Activated CD8-positive, alpha-beta memory T cell treated with anti-CD3 and anti-CD28 coated beads, Interleukin-2, amount 10 ng/mL, durations not matched to agents 7 days and 5 days (primary cell): ENCODE data around the gene DNAJC22. TPM values are rescaled to one million over a fixed set of nuclear protein-coding genes. Genes with fewer than 3 reads are reported as not detected.
"Not testable (repeated sequence)": the region's sequence is repeated elsewhere in the genome, so short reads cannot be mapped to it uniquely, and the experiment has no call there.

Source experiments
- ATAC-seq: fragments of 150-1000 bp; cut with Tn5 transposase; one replicate; pipeline ENCODE4 v1.10.0; 2021; ENCODE audit warnings: moderate library complexity
- CTCF ChIA-PET: fragments of 350-600 bp; sonication (Branson Sonifier 250); formaldehyde crosslinking; loops from one replicate; lab custom pipeline; 2021; ENCODE audit warnings: antibody characterized with exemption; lab: Charles Lee
- DNase-seq: peaks from one replicate; pipeline ENCODE4 v3.0.0-alpha.2; 2020
- H3K27ac Mint-ChIP-seq: one replicate; pipeline ENCODE4 v1.8.0; 2021; ENCODE audit warnings: mild to moderate bottlenecking, mixed read lengths
- H3K27me3 Mint-ChIP-seq: one replicate; pipeline ENCODE4 v1.8.0; 2021; ENCODE audit warnings: mixed read lengths
- H3K36me3 Mint-ChIP-seq: one replicate; pipeline ENCODE4 v1.8.0; 2021; ENCODE audit warnings: mild to moderate bottlenecking, mixed read lengths
- H3K4me1 Mint-ChIP-seq: one replicate; pipeline ENCODE4 v1.8.0; 2021; ENCODE audit warnings: mixed read lengths
- H3K4me3 Mint-ChIP-seq: one replicate; pipeline ENCODE4 v1.8.0; 2021; ENCODE audit warnings: mild to moderate bottlenecking, moderate library complexity, mixed read lengths
- H3K9me3 Mint-ChIP-seq: one replicate; pipeline ENCODE4 v1.8.0; 2022; ENCODE audit warnings: low read depth, mixed read lengths
- total RNA-seq, 2 experiments: library from RNA; stranded (reverse); gene quantifications; one replicate each; pipeline ENCODE4 v1.2.3, GENCODE V29; 2021

Gene DNAJC22
- total RNA-seq, 2 experiments from 2014 or later: 0.05 TPM; not detected in 1

DNA sequence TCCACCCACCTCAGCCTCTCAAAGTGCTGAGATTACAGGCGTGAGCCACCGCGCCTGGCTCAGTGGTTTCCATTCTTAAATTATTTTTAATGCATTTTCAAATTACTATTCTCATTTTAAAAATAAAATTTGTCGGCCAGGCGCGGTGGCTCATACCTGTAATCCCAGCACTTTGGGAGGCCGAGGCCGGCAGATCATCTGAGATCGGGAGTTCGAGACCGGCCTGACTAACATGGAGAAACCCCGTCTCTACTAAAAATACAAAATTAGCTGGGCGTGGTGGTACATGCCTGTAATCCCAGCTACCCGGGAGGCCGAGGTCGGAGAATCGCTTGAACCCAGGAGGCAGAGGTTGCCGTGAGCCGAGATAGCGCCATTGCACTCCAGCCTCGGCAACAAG, 12.9 kb upstream of the DNAJC22 start:
- DNase-seq, H3K27ac Mint-ChIP-seq, H3K4me3 Mint-ChIP-seq, ATAC-seq, H3K9me3 Mint-ChIP-seq: not testable (repeated sequence)
- Mint-ChIP-seq H3K27me3 (peaks cover 53% of the 10 kb centered on the region), H3K36me3 (peaks cover 15% of the 10 kb centered on the region), H3K4me1 (peaks cover 17% of the 10 kb centered on the region)
- CTCF ChIA-PET: interaction anchor here (0.7 to 11.8 kb wide), 4 partner anchors 9 to 211 kb away, joined by 3 to 202 read pairs (median 62); partner anchors contain the start of genes DNAJC22 and PRPH

- DNase-seq (no peak), ATAC-seq (no peak)
- Mint-ChIP-seq H3K27ac (no peak overlapping the region), H3K36me3 (peaks cover 12% of the 10 kb centered on the region), H3K27me3 (peaks cover 57% of the 10 kb centered on the region), H3K4me1 (peaks cover 17% of the 10 kb centered on the region), H3K4me3 (no peak overlapping the region), H3K9me3 (no peaks in the 10 kb centered on the region)
- CTCF ChIA-PET: interaction anchor here (0.6 to 11.8 kb wide), 5 partner anchors 11 to 68 kb away, joined by 3 to 202 read pairs (median 45); partner anchors contain the start of genes DNAJC22, PRPH and TROAP
These were observed 12.5 kb upstream of the DNAJC22 start for GRCh38 chr12:49334226-49334625.

DNA sequence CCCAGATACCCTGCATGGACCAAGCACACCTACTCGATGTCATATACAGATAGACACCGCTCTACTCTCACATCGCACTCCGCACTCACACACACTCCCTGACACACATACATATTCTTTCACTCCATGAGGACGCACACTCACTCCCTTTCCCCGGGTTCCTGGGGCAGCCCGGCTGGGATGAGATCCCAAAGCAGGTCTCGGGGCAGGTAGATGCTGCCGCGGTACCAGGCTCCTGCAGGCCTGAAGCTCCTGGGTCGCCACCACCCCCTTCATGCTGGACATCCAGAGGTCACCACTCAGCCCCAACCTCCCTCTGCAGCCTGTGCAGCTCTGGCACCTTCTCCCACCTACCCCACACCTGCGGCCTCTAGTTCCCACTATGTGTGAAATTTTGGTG, 12.0 kb upstream of the DNAJC22 start:
- CTCF ChIA-PET: interaction anchor here (0.6 to 11.8 kb wide), 9 partner anchors 12 to 342 kb away, joined by 3 to 202 read pairs (median 4); partner anchors contain the start of genes DNAJC22, PRPH, SPATS2 and TROAP
- H3K36me3 Mint-ChIP-seq: peaks cover 9% of the 10 kb centered on the region
- DNase-seq (no peak), ATAC-seq (no peak)
- peaks cover 17% of the 10 kb centered on the region for H3K4me1 Mint-ChIP-seq
- H3K4me3 Mint-ChIP-seq: no peak overlapping the region
- no peaks in the 10 kb centered on the region for H3K9me3 Mint-ChIP-seq
- H3K27me3 Mint-ChIP-seq: peaks cover 59% of the 10 kb centered on the region
- H3K27ac Mint-ChIP-seq: no peak overlapping the region

DNA sequence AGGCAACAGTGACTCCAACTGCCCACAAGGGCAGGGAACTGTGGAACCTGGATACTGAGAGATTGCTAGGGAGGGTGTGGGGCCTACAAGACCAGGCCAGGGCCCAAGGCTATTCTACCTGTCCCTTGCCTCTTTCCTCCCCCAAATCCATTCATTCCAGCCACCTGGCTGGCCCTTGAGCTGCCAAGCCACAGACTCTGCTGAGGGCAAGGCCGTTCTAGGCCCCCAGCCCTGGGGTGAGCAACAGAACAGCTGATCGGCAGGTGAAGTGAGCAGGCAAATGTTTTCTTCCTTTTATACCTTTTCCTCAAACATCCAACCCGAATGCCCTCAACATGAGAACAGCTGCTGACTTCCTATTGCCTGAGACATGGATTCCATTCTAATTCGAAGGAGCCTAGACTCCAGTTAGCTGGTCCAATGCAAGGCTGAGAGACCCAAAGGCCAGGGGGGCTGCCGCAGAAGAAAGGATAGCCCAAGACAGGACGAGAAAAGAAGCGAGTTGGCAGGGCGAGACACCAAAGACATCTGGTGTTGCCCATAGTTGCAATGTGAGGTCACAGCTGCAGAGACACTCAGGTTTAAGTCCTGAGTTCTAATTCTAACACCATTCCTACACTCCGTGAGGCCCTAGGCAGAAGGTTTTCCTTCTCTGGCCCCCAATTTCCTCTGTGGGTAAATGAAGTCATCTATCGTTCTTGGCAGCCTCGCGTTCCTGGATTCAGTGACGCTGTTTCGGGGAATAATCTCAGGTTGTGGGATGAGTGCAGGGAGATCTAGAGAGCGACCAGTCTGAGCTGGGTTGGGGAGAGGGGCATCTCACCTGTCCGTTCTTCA, 11.4 kb upstream of the DNAJC22 start:
- Mint-ChIP-seq H3K9me3 (no peaks in the 10 kb centered on the region), H3K4me3 (no peak overlapping the region), H3K36me3 (peaks cover 6% of the 10 kb centered on the region), H3K27me3 (peaks cover 65% of the 10 kb centered on the region), H3K27ac (no peak overlapping the region), H3K4me1 (peaks cover 17% of the 10 kb centered on the region)
- DNase-seq (no peak), ATAC-seq (no peak)
- CTCF ChIA-PET: interaction anchor here (0.6 to 11.8 kb wide), 9 partner anchors 12 to 342 kb away, joined by 3 to 202 read pairs (median 4); partner anchors contain the start of genes DNAJC22, PRPH, SPATS2 and TROAP

- CTCF ChIA-PET: interaction anchor here (1.0 to 11.8 kb wide), 8 partner anchors 11 to 70 kb away, joined by 3 to 202 read pairs (median 23); partner anchors contain the start of genes DNAJC22, PRPH and TROAP
- Mint-ChIP-seq H3K27ac (no peak overlapping the region), H3K27me3 (peaks cover 72% of the 10 kb centered on the region), H3K36me3 (peaks cover 3% of the 10 kb centered on the region), H3K4me3 (no peak overlapping the region), H3K9me3 (no peaks in the 10 kb centered on the region), H3K4me1 (peaks cover 17% of the 10 kb centered on the region)
- ATAC-seq (no peak), DNase-seq (no peak)
These were observed 10.6 kb upstream of the DNAJC22 start for GRCh38 chr12:49335955-49336644.

GRCh38 chr12:49336645-49337584, 9.8 kb upstream of the DNAJC22 start, which contains the start of gene C1QL4:
TSS of gene C1QL4 (minus strand) at chr12:49337188. CDS start at chr12:49336477, 711 bp downstream.
- Mint-ChIP-seq H3K36me3 (no peaks in the 10 kb centered on the region), H3K4me1 (peaks cover 17% of the 10 kb centered on the region), H3K9me3 (no peaks in the 10 kb centered on the region), H3K27me3 (peaks cover 80% of the 10 kb centered on the region), H3K27ac (no peak within 1 kb of the TSS), H3K4me3 (peak within 1 kb of the TSS; percentile 40)
- ATAC-seq: peak; percentile 92
- CTCF ChIA-PET: interaction anchor here (1.0 to 11.8 kb wide), 9 partner anchors 10 to 71 kb away, joined by 3 to 202 read pairs (median 5); partner anchors contain the start of genes DNAJC22, PRPH and TROAP
- DNase-seq: peak; percentile 87

GRCh38 chr12:49338830-49339463, 7.7 kb upstream of the DNAJC22 start:
- H3K4me3 Mint-ChIP-seq: no peak overlapping the region
- H3K36me3 Mint-ChIP-seq: no peaks in the 10 kb centered on the region

GRCh38 chr12:49339464-49339861, 7.2 kb upstream of the DNAJC22 start:
- Mint-ChIP-seq H3K4me1 (peaks cover 23% of the 10 kb centered on the region), H3K4me3 (no peak overlapping the region), H3K9me3 (no peaks in the 10 kb centered on the region), H3K27ac (no peak overlapping the region), H3K27me3 (peaks cover 86% of the 10 kb centered on the region), H3K36me3 (no peaks in the 10 kb centered on the region)
- ATAC-seq (no peak), DNase-seq (no peak)
- CTCF ChIA-PET: interaction anchor here (0.9 to 11.8 kb wide), 3 partner anchors 8 to 48 kb away, joined by 4 to 202 read pairs (median 45); partner anchors contain the start of genes PRPH and TROAP

More at GRCh38 chr12:49338830-49339463, 7.7 kb upstream of the DNAJC22 start:
- DNase-seq (no peak), ATAC-seq (no peak)
- no peaks in the 10 kb centered on the region for H3K9me3 Mint-ChIP-seq
- CTCF ChIA-PET: interaction anchor here (0.9 to 11.8 kb wide), 9 partner anchors 8 to 245 kb away, joined by 3 to 202 read pairs (median 4); partner anchors contain the start of genes DNAJC22, PRPH and TROAP
- H3K27ac Mint-ChIP-seq: no peak overlapping the region
- H3K27me3 Mint-ChIP-seq: peaks cover 86% of the 10 kb centered on the region
- H3K4me1 Mint-ChIP-seq: peaks cover 23% of the 10 kb centered on the region

DNA sequence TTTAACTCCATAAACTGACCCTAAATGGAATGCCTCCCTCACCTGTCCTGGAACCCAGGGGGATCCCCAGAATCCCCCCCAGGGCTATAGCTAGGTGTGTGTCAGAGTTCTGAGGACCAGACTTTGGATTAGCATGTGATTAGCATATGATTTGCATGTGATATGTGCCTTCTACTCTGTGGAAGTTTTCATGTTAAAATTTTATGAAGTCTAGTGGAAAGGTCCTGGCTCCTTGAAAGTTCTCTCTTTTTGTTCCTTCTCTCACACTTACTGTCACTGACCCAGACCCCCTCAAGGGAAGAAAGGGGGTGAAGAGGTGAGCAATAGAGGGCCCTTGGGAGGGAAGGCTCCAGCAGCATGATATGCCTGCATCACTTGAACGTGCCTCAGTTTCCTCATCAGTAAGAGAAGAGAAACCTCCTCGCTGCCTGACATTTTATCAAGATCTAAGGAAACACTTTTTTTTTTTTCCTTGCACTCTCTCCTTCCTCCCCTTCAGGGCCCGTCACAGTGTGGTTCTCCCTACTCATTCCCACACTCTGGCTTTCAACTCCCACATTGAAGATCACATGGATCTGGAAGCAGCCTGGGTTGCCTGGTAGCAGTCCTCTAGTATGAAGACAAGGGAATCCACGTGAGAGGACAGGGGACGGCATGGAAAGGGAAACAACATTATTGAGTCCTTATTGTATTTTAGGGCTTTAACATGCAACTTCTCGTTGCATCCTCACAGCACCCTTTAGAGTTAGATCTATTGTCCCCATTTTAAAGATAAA, 6.4 kb upstream of the DNAJC22 start:
- peaks cover 23% of the 10 kb centered on the region for H3K4me1 Mint-ChIP-seq
- H3K27me3 Mint-ChIP-seq: peaks cover 81% of the 10 kb centered on the region
- H3K9me3 Mint-ChIP-seq: no peaks in the 10 kb centered on the region
- no peak overlapping the region for H3K27ac Mint-ChIP-seq
- CTCF ChIA-PET: interaction anchor here (0.9 to 11.8 kb wide), 6 partner anchors 7 to 51 kb away, joined by 4 to 202 read pairs (median 62); partner anchors contain the start of genes PRPH, SPATS2 and TROAP
- no peak overlapping the region for H3K4me3 Mint-ChIP-seq
- no peak for DNase-seq
- no peak for ATAC-seq
- no peaks in the 10 kb centered on the region for H3K36me3 Mint-ChIP-seq

- CTCF ChIA-PET: interaction anchor here (0.5 to 4.0 kb wide), 23 partner anchors 9 to 526 kb away, joined by 3 to 87 read pairs (median 5); partner anchors contain the start of genes PRPH, SPATS2, TROAP and TUBA1C
- ATAC-seq (no peak), DNase-seq (no peak)
- Mint-ChIP-seq H3K27ac (no peak overlapping the region), H3K27me3 (peaks cover 83% of the 10 kb centered on the region), H3K9me3 (no peaks in the 10 kb centered on the region), H3K4me1 (peaks cover 27% of the 10 kb centered on the region), H3K36me3 (no peaks in the 10 kb centered on the region), H3K4me3 (no peak overlapping the region)
These were observed 5.5 kb upstream of the DNAJC22 start for GRCh38 chr12:49340971-49341776.
